ENCODE data around the gene CPSF4.
A peak's percentile ranks its signal among the peaks of the same experiment; 100 is the strongest.
"Not testable (repeated sequence)": the region's sequence is repeated elsewhere in the genome, so short reads cannot be mapped to it uniquely, and the experiment has no call there.

Gene CPSF4

GRCh38 chr7:99408379-99409191, 30.2 kb upstream of the CPSF4 start, which contains the start of the genes BUD31 and PDAP1:
Gene BUD31, plus strand, starts transcription at chr7:99408969. Its CDS starts 2,124 bp downstream, at chr7:99411093.
Gene PDAP1, minus strand, starts transcription at chr7:99408597. Its CDS starts 49 bp downstream, at chr7:99408548.
- peak; percentile 95 for DNase-seq

GRCh38 chr7:99409192-99409572, 29.6 kb upstream of the CPSF4 start:
- no peak for DNase-seq

GRCh38 chr7:99409806-99410205, 28.9 kb upstream of the CPSF4 start:
- no peak for DNase-seq

DNA sequence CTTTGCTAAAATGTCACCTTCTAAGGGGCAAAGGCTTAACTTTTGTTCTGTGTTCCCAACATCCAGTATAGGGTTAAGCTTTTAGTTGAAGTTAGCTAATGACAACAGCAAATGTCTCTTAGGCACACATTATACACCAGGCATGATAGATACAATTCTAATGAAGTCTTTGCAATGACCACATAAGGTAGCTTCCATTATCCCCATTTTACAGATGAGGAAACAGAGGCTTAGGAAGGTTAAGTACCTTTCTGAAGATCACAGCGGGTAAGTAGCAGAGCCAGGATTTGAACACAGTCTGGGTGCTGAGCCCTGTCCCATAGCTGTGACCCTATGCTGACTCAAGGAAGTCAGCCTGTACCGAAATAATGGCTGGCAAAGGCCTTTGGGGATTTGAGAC, 28.1 kb upstream of the CPSF4 start:
- no peak for DNase-seq

DNA sequence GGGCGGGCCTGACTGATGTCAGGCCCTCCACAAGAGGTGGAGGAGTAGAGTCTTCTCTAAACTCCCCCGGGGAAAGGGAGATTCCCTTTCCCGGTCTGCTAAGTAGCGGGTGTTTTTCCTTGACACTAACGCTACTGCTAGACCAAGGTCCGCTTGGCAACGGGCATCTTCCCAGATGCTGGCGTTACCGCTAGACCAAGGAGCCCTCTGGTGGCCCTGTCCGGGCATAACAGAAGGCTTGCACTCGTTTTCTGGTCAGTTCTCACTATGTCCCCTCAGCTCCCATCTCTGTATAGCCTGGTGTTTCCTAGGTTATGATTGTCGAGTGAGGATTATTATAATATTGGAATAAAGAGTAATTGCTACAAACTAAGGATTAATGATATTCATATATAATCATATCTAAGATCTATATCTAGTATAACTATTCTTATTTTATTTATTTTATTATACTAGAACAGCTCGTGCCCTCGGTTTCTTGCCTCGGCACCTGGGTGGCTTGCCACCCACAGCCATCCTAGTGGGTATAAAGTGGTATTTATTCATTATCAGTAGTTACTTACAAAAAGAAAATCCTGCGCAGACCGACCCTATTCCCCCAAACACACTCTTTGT, 23.1 kb upstream of the CPSF4 start:
- peak; percentile 62 for DNase-seq

DNA sequence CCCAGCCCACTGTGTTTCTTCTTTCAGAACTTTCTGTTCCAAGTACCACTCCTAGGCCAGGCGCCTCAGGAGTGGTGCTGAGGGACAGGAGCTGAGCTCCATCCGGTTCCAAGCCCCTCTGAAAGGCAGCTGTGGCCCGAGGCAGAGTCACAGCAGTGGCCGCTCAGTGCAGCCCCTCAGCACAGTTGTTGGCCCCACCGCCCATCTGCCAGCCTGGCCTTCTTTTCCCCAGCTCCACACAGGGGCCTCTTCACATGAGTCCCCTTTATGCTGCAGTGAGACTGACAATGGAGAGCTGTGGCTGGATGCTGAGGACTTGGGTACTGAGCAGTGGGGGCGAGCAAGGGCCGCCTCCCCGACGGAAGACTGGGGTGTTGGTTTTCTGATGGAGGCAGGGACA, 20.5 kb upstream of the CPSF4 start:
- DNase-seq: no peak

DNA sequence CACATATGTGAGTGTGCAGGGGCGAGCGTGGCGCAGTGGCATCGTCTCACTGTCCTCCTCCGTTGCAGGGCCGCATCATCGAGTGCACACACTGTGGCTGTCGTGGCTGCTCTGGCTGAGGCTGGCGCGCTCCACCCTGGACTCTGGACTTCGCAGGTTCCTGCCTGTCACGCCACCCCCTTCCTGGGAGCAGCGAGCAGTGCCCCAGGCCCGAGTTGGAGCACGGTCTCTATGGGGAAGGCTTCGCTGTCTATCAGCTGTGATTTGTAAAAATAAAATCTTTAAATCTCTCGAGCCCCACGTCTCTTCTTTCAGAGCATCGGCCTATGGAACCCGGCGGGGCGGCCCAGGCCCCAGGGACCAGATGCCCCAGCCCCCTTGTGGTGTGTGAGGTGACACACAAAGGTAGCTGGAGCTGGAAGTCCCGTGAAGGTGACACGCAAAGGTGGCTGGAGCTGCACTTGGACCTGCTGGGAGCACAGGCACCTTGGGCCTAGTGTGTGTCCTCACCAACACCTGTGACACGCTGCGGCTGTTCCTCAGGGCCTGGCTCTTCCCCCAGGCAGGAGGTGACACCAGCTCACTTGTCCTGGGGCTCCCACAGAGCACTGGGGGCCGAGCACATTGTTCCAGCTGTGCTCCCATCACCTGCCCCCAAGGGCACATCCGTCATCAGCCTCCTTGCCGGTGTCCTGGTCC, 19.3 kb upstream of the CPSF4 start:
- DNase-seq: no peak

GRCh38 chr7:99420213-99420612, 18.5 kb upstream of the CPSF4 start:
- no peak for DNase-seq

DNA sequence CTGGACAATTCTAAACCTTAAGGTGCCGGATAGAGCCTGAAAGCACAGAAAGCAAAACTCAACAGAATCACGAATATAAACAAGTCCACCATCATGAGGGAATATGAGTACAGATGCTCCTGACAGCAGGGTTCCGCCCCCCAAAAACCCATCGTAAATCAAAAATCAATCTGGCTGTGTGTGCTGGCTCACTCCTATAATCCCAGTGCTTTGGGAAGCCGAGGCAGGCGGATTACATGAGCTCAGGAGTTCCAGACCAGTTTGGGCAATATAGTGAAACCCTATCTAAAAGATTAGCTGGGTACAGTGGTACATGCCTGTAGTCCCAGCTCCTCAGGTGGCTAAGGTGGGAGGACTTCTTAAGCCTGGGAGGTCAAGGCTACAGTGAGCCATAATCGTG, 17.8 kb upstream of the CPSF4 start:
- DNase-seq: no peak

GRCh38 chr7:99422186-99422585, 16.6 kb upstream of the CPSF4 start:
- no peak for DNase-seq

DNA sequence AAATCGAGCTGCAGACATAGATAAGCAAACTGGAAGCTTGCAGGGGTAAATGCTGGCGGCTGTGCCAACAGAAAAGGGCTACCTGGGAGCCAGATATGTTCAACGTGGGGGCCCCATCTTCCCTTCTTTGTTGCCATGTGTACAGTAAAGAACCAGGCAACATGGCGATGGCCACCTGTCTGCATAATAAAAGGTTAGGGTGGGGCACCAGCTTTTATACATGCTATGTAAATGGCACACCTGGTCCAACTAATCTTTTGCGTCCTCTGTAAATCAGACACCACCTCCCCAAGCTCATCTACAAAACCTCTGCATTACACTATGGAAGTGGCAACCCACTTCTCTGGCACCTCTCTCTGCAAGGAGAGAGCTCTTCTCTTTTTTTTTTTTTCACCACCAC, 16.1 kb upstream of the CPSF4 start:
- no peak for DNase-seq

GRCh38 chr7:99424932-99425730, 13.6 kb upstream of the CPSF4 start:
- no peak for DNase-seq

DNA sequence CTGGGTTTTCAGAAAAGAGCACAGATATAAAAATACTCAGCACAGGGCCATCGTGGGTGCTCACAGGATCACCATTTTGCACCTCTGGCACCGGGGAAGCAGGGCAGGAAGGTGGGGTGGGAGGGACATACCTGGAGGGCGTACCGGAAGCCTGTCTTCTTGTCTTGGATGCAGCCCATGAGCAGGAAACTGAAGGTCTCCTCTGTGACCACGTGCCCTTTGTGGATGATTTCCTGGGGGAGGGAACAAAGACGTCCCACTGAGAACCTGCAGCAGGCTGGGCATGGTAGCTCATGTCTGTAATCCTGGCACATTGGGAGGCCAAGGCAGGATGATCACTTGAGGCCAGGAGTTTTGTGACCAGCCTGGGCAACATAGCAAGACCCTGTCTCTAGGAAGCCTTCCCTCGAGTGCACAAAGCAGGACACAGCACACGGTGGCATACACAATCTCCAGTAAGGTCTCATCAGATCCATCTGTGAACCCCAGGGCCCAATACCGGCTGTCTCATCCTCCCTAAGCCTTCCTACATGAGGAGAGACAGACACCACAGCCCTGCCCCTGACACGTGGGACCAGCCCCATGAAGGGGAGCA, 9.7 kb upstream of the CPSF4 start:
- no peak for DNase-seq

DNA sequence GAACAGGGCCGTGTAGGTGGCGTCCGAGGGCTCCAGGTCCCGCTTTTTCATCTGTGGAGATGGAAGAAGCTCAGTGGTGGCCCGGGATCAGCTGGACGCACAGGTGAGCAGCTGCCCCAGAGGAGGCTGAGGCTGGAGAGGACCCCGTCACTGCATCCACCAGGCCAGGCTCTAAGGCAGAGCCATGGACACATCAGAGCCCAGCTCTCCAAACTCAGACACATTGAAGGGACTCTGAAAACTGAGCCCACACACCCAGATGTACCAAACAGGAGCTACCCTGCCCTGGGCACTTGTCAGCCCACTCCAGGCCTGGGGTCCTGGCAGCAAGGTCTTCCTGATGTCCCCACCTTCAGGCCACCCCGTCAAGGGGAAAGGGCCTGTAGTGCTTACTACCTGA, 9.0 kb upstream of the CPSF4 start:
- no peak for DNase-seq

DNA sequence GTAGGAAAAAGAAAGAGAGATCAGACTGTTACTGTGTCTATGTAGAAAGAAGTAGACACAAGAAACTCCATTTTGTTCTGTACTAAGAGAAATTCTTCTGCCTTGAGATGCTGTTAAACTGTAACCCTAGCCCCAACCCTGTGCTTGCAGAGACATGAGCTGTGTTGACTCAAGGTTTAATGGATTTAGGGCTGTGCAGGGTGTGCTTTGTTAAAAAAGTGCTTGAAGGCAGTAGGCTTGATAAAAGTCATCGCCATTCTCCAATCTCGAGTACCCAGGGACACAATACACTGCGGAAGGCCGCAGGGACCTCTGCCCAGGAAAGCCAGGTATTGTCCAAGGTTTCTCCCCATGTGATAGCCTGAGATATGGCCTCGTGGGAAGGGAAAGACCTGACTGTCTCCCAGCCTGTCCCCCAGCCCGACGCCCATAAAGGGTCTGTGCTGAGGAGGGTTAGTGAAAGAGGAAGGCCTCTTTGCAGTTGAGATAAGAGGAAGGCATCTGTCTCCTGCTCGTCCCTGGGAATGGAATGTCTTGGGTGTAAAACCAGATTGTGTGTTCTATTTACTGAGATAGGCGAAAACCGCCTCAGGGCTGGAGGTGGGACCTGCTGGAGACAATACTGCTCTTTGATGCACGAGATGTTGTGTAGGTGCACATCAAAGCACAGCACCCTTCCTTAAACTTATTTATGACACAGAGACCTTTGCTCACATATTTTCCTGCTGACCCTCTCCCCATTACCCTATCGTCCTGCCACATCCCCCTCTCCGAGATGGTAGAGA, 6.8 kb upstream of the CPSF4 start:
- not testable (repeated sequence) for DNase-seq

GRCh38 chr7:99433158-99433557, 5.6 kb upstream of the CPSF4 start:
- DNase-seq: no peak

DNA sequence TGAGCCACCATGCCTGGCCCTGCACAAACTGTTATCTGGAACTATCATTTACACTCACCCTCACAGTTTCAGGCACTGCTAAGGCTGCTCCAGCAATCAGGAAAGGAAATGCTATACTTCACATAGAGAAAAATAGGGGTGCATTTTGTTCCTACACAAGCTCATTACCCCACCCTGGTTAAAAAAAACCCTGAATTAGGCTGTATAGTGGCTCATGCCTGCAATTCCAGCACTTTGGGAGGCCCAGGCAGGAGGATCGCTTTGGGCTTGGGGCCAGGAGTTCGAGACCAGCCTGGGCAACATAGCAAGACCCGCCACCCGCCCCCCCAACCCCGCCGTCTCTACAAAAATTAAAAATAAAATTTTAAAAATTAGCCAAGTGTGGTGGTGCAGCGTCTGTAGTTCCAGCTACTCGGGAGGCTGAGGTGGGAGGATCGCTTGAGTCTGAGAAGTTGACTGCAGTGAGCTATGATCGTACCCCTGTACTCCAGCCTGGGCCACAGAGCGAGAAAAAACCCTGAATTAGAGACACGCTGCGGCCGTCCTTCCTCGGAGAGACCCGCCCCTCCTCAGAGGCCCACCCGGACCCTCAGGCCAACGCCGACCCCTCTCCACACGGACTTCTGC, 684 bp upstream of the CPSF4 start:
- DNase-seq: no peak

GRCh38 chr7:99440195-99440594, 1.5 kb downstream of the CPSF4 start:
- no peak for DNase-seq

GRCh38 chr7:99446096-99446495, 7.4 kb downstream of the CPSF4 start:
- DNase-seq: no peak

DNA sequence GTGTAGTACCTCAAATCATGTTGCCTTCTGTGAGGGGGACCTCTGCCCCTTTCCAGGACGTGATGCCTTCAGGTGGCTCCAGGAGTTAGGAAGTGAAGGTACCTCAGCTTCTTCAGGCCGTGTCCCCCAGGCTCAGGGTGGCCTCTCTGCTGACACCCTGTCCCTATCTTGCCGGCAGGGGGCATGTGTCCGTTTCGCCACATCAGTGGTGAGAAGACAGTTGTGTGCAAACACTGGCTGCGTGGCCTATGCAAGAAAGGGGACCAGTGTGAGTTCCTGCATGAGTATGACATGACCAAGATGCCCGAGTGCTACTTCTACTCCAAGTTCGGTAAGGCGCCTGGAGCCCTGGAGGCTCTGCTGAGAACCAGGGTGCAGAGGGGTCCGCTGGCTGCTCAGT, 9.2 kb downstream of the CPSF4 start:
- DNase-seq: no peak

GRCh38 chr7:99448855-99449254, 10.1 kb downstream of the CPSF4 start:
- no peak for DNase-seq

Measured in stimulated activated CD8-positive, alpha-beta memory T cell treated with anti-CD3 and anti-CD28 coated beads, Interleukin-4, amount 100 ng/mL, for 48 hours (primary cell).